GM18502 (cell line): ENCODE measurements around the gene COLEC11.
"Not testable (repeated sequence)": the region's sequence is repeated elsewhere in the genome, so short reads cannot be mapped to it uniquely, and the experiment has no call there.

Experiments used
- ATAC-seq: cut with Tn5 transposase; IDR thresholded peaks from one replicate; pipeline ENCODE4 v1.9.1; 2021; ENCODE audit warnings: mild to moderate bottlenecking; ENCODE audit not compliant: unreplicated experiment, poor library complexity

COLEC11 gene

GRCh38 chr2:3594493-3595281, at the start of gene COLEC11:
Gene COLEC11, plus strand, starts transcription at chr2:3595112. Its CDS starts 9,229 bp downstream, at chr2:3604341.
- no peak for ATAC-seq

GRCh38 chr2:3545788-3546478, 49.0 kb upstream of the COLEC11 start:
- ATAC-seq: no peak

- no peak for ATAC-seq
Observed at GRCh38 chr2:3547915-3548314, 47.0 kb upstream of the COLEC11 start.

DNA sequence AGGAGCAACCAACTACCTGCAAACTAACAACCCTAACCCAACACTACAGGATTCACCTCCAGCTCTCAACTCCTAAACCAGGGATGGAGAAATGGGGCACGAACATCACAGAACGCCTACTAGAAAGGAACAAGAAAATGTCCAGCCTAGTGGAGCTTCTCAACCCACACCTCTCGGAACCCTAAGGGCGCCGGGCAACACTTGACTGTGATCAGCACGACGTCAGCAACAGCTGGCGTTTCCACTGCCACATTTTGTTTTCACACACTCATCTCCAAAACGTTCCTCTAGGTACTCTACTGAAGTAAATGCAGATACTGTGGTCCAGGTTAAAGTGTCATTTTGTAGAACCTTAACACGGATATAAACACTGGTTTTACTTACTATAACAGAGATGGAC, 41.0 kb upstream of the COLEC11 start:
- ATAC-seq: no peak

DNA sequence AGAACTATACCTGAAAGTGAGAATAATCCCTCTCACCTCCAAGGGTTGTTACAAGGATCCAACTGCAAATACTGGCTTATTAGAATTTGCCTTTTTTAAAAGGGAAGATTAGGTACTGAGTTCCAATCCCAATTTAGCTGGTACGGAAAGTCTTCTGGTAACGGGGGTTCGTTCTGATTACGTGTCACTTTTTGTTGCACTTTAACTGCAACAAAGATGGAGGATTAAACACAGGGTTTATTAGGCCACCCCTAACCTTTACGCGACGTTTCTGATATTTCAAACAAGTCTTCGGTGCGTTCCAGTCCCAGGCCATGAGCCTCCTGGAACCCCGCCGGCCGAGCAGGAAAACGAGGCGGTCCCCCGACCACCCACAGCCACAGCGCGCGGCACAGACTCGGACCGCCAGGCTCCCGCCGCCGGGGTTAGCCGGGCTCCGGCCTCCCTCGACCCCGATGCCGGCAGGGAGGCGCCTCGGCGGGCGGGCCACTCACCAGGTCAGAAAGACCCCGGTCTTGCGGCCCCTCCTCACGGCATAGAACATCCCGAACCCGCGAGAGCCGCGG, 37.2 kb upstream of the COLEC11 start:
- peak; percentile 31 for ATAC-seq

- peak; percentile 96 for ATAC-seq
Observed at GRCh38 chr2:3558205-3559014, 36.5 kb upstream of the COLEC11 start, which contains the start of gene RNASEH1. Gene RNASEH1, minus strand, starts transcription at chr2:3558333. Its CDS starts 73 bp downstream, at chr2:3558260.

GRCh38 chr2:3563521-3563976, 31.4 kb upstream of the COLEC11 start:
- peak; percentile 65 for ATAC-seq

GRCh38 chr2:3565117-3565516, 29.8 kb upstream of the COLEC11 start:
- ATAC-seq: no peak

- no peak for ATAC-seq
Observed at GRCh38 chr2:3566806-3567205, 28.1 kb upstream of the COLEC11 start.

DNA sequence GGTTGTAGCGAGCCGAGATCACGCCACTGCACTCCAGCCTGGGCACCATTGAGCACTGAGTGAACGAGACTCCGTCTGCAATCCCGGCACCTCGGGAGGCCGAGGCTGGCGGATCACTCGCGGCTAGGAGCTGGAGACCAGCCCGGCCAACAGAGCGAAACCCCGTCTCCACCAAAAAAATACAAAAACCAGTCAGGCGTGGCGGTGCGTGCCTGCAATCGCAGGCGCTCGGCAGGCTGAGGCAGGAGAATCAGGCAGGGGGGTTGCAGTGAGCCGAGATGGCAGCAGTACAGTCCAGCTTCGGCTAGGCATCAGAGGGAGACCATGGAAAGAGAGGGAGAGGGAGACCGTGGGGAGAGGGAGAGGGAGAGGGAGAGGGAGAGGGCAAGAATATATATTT, 25.3 kb upstream of the COLEC11 start:
- ATAC-seq: not testable (repeated sequence)

DNA sequence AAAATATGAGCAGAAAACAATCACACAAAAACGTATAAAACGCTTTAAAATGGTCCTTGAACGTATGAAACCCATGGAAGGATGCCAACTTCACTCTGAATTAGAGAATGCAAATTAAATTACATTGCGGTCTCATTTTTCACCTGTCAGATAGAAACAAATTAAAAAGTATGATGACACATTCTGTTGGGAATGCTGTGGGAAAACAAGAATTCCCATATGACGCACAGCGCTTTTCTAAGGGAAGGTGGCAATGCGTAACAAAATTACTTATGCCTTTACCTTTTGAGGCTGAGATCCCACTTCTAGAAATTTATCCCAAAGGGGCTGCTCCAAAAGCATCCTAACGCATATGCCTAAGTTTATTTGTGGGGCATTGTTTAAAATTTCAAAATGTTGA, 23.6 kb upstream of the COLEC11 start:
- no peak for ATAC-seq

DNA sequence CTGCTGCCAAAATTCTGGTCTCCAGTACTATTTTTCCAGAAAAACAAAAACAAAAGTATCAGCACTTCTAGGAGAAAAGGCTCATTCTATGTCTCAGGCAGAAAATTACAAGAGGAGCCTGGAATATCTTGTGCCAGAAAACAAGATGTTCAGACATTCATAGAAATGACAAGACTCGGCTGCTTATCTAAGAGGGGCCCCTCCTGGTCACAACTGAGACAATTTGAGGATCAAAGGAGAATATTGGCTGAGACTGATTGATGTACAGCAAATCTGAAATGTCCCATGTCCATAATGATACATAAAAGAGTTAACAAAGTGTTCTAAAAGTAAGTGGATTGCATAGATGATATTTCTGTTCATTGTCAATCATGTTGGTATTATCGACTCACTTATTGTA, 22.3 kb upstream of the COLEC11 start:
- no peak for ATAC-seq

GRCh38 chr2:3574155-3574554, 20.8 kb upstream of the COLEC11 start:
- no peak for ATAC-seq

- ATAC-seq: peak; percentile 25
Observed at GRCh38 chr2:3575534-3576262, 19.2 kb upstream of the COLEC11 start.

GRCh38 chr2:3576263-3576630, 18.7 kb upstream of the COLEC11 start:
- not testable (repeated sequence) for ATAC-seq

DNA sequence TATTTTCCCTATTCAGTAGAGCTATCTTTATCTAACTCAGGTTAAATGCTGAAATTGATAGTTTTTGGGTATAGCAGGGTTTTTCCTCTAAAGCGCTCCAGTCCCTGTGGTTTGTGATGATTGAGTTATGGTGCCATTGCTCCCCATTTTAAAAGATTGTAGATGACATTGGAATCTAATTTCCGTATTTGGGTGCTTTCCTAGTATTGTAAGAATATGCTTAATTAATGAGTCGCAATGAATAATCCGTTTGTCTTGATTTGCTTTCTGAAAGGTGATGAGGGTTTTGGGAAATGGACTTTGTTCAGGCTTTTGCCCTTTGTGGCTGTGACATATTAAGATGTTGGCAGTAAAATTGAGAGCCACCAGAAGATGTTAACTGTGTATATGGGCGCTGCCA, 15.9 kb upstream of the COLEC11 start:
- ATAC-seq: no peak

DNA sequence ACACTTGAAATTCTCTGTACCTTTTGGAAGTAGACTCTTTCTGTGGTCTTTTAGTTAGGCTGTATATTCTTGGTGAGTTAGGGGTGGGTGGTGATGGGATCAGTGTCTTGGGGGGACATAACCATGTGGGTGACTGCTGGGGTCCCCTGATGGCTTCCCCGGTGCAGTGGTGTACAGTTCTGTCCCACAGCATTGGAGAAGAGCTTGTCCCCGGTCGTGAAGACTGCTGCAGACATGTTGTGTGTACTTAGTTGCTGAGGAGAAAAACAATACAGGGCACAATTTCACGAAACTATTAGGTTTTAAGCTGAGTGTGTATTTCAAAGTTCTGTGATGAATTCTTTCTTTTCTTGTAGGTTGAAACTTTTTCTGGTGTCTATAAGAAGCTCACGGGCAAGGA, 14.5 kb upstream of the COLEC11 start:
- ATAC-seq: no peak

DNA sequence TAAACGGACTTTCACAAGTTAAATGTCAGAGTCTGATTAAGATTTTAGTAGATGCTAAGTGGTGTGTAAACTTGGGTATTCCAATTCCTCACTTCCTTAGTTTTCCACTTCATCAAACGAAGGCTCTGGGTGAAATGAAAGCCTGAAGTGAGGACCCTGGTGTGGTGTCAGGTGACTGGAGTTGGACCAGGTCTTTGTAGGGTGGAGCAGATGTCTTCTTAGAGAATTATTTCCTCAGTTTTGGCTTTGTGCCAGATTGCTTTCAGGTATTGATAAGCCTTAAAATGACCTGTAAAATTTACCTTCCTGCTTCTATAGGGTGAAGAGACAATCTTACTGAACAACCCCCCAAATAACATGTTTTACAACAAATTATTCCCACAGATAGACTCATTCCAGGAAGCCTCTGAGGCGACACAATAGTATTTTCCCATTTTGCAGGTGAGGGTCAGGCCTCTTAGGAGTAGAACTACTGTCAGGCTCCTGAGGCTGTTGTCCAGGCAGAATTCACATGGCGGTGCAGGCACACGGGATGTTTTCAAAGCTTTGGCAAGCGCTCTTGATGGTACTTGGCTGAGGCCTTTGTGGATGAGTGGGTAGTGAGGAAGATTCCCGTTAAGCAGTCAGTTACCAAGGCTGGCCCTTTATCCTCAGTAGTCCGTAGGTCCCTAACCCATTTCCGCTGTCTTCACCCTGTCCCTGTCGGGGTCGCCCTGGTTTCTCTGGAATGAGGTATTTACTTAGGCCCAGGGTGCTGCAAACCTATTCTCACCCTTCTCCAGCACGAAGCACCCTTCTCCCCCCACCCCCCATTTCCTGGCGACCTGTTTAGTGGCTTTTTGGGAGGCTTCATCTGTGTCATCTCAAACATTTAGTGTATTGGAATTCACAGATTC, 13.3 kb upstream of the COLEC11 start:
- ATAC-seq: no peak

DNA sequence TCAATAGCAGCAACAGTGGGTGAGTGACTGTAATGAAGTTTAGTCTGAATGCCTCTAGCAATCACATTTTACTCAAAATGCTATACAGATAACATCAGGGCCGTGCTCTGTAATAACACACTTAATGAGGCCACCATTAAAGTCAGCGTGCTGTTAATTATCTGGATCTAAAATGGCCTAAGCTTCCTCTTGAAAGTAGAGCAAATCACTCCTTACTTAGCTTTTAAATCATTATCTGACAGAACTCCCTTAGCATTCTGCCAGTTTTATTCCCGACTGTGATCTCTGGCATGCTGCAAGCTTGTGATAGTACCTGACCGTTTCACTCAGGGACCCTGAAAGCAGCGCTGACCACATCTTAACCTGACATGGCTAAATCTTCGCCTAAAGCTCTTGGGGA, 10.8 kb upstream of the COLEC11 start:
- ATAC-seq: no peak
